Activated T-cell treated with anti-CD3 and anti-CD28 coated beads for 1 hour (primary cell): ENCODE results near the gene LTBR.
"Not testable (repeated sequence)": the region's sequence is repeated elsewhere in the genome, so short reads cannot be mapped to it uniquely, and the experiment has no call there.

Experiments used
- DNase-seq: peaks from one replicate; pipeline ENCODE4 v3.0.0-alpha.2; 2020; ENCODE audit warnings: low read depth

The LTBR gene

DNA sequence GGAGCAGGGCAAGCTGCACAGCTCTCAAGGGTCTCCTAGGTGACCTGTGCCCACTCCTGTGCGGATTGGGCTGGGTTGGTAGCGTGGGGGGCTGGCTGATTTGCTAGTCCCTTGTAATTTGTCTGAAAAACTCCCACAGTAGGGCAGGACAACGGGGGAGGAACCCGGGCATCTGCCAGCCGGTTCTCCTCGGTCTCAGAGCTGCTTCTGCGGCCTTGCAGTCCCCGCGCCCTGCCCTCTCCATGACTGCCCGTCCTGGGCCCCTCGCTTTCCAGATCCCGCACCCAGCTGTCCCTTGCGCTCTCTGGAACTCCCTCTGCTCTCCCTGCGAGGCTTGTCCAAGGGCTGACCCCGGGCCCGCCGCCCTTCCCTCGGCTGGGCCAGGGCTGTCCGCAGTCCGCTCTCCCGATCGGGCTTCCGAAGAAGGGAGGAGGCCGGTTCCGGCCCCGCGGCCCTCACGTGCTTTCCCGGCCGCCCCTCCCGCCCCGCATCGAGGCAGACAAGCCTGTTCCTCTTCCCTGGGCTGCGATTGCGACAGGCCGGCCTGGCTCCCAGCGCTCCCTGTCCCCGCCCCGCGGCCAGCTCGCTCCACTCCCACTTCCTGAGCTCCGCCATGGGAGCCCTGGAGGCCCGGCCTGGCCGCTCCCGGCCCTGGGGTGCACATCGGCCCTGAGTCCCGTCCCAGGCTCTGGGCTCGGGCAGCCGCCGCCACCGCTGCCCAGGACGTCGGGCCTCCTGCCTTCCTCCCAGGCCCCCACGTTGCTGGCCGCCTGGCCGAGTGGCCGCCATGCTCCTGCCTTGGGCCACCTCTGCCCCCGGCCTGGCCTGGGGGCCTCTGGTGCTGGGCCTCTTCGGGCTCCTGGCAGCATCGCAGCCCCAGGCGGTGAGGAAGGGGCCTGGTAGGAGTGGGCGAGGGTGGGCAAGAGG, at the start of gene LTBR:
LTBR (plus strand) TSS at position 591 of the 927 bp plus-strand sequence; CDS start at position 788, 197 bp downstream.
- DNase-seq = no peak

DNA sequence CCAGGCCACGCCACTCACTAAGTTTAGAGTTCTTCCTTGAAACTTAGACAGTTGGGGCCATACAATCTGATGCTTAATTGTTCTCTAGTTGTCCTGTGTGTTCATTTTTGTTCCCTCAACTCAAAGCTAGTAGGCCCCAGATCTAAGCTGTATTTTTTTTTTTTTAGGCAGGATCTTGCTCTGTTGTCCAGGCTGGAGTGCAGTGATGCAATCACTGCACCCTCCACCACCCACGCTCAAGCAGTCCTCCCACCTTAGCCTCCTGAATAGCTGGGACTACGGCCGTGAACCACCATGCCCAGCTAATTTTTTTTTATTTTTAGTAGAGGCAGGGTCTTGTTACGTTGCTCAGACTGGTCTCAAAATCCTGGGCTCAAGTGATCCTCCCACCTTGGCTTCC, 49.6 kb upstream of the LTBR start:
- DNase-seq = no peak

DNA sequence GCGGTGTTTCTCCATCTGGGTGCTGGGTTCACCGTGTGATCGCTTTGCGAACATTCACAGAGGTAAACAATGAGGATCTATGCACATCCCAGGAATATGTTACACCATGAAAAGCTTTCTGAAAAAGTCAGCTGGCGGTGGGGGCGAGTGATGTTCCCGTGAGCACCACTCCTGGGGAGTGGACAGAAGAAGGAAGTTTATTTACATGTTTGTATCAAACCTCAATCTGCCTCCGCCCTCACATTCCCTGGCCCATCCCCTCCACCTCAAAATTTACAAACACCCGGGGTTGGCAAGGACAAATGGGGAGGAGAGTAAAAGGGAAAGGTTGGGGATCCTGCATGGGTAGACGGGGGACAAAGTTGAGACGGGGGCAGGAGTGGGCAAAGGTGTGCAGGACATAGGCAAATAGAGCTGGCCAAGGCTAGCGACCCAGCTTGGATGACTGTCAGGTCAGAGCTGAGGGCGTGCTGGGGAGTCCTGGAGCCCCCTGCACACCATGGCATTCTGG, 49.0 kb upstream of the LTBR start:
- no peak for DNase-seq

DNA sequence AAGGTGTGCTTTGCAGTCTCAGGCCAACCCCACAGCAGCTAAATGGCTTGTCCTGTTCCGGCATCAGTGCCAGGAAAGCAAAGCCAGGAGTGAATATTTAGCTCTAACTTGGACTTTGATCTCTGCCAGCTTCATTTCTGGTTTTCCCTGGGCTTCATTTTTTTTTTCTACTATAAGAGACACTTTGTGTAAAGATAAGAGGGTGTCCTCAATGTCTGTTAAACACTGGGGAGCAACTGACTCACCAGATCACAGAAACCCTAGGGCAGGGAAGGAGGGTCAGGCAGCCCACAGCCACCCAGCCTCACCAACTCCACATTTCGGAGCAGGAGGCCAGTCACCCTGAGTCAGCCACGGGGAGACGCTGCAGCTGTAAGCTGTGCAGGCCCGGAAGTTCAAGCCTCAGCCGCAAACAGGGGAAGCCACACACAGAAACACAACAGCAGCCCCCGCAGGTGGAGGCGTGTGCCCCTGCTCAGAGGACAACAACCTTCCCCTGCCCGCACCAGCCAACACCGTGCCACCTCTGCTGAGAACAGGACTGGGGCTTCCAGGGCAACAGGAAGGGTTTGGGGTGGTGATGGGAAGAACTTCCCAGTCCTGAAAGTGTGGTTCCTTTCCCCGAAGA, 48.4 kb upstream of the LTBR start:
- DNase-seq = peak; percentile 73

DNA sequence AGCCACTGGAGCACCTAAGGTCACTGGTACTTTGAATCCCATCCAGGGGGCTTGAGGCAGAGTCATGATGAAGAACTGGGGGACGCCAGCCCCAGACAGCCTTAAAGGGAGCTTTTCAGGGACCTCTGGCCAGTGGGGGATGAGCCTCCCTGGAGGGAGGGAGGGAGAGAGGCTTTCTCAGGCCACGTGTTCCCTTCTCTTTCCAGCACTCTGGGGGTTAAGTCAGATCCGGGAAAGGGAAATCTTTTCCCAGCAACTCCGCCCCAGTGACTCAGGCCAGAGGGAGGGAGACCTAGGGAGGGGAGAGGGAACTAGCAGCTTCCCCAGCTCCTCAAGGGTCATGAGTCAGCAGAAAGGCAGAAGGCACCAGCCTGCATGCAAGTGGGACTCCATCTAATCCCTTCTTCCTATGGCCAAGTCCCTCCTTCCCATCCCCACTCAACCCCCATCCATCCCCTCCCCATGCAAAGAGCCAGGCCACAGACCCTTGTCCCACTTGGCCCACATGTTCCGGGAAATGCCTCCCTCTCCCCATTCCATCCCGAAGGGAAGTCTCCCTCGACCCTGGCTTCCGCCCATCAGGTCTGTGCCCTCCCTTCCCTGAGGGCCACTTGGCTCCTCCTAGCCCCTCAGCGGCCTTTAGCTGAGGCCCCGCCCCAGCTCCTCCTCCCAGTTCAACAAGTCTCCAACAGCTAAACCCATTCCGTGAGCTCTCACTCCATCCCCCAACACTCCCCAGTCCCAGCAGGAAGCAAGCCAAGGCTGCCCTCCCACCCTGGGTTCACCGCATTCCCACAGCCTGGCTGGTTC, 47.7 kb upstream of the LTBR start:
- DNase-seq = no peak

DNA sequence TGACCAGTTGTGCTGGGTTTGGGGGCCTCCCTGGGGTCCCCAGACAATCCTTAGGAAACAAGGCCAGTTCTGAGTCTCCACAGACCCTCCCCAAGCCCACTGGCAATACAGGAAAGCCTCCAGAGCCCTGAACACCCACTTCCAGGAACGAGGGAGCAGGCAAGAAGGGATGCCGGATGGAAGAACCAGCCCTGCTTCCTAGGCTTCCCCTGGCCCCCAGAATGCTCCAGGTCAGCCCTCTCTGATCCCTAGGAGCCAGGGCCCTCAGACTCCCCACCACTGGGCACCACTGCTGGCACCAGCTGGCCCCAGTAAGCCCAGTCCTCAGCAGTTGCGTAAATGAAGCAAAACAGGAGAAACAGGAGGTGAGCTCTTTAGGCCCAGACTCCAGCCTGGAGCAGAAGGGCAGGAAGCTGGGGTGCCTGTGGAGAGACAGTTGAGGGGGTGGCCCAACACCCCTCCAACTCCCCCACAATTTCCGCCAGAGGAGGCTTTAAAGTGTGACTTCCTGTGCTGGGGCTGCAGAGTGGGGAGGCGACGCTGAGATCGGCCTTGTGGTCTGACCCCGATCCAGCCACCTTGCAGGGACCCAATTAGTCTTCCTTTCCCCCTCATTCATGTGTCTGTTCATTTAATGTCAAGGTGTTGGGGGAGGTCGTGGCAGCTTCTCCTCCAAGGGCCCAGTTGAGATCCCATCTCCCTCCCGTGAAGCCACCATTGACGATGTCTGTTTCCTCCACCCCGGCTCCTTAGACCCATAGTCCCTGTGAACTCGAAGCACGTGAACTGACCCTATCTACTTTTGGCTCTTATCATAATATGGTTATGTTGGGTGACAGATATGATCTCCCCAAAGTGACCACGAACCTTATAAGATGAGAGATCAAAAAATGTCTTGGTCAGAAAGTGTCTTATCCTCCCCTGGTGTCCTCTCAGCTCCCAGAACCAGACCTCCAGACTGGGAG, 46.8 kb upstream of the LTBR start:
- peak; percentile 46 for DNase-seq

DNA sequence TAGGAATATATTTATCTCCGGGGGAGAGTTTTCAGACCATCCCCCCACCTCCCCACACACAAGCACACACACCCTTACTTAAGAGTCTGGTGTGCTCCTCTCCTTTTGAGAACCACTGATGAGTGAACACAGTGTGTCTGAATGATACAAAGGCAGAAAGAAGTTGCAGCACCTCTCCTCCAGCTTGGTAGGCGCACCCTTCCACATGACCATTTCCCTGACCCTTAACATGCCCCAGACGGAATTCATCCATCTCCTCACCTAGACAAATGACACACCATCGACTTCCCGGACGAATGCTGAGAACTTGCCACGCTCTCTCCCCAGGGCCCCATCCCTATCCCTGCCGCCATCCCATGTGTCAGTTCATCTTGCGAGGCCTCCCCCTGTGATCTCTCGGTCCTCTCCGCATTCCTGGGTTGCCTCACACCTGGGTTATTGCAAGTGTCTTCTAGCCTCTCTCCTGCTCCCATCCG, 46.0 kb upstream of the LTBR start:
- no peak for DNase-seq

DNA sequence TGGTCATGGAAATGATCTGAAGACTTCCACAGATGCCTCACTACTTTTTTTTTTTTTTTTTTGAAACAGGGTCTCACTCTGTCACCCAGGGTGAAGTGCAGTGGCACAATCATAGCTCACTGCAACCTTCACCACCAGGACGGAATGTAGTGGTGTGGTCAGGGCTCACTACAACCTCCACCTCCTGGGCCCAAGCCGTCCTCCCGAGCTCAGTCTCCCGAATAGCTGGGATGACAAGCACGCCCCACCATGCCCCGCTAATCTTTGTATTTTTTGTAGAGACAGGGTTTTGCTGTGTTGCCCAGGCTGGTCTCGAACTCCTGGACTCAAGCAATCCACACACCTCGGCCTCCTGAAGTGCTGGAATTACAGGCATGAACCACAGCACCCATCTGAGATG, 45.4 kb upstream of the LTBR start:
- not testable (repeated sequence) for DNase-seq

DNA sequence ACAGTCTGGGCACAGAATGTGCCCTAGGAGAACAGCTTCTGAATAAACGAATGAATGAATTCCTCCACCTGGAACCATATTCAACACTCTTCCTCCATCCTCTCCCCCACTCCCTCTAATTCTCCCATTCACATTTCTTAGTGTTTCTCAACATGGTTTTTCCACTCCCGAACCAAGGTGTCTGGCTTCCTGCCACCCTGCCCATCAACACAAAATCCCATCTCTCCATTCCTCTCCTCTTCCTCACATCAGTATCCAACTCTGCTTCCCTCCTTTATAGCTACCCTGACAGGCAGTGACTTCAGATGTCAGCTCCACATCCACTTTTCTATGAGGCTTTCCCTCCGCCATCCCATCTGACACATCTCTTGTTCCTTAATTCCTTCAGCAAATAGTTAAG, 45.0 kb upstream of the LTBR start:
- no peak for DNase-seq

DNA sequence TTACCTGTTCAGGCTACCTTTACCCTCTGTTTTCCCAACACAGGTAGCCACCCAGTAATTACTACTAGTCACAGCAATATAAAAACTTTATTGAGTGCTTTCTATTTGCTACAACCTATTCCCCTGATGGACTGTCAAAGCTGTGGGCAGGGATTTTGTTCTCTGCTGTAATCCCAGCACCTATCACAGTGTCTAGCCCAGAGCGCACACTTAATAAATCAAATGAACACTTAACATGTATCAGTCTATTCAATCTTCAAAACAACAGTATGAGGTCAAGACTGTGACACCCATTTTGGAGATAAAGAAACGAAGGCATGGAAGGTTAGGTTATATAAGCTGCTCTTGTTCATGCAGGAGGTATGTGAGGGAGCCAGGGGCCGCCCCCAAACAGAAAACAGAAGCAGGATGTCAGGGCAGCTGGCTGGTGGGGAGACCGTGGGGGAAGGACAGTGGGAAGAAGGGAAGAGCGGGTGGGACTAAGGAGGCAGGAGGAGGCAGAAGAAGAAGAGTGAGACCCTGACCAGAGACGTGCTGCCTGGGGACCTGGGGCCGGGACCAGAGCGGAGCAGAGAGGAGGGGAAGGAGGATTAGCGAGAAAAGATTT, 43.8 kb upstream of the LTBR start:
- DNase-seq = no peak

DNA sequence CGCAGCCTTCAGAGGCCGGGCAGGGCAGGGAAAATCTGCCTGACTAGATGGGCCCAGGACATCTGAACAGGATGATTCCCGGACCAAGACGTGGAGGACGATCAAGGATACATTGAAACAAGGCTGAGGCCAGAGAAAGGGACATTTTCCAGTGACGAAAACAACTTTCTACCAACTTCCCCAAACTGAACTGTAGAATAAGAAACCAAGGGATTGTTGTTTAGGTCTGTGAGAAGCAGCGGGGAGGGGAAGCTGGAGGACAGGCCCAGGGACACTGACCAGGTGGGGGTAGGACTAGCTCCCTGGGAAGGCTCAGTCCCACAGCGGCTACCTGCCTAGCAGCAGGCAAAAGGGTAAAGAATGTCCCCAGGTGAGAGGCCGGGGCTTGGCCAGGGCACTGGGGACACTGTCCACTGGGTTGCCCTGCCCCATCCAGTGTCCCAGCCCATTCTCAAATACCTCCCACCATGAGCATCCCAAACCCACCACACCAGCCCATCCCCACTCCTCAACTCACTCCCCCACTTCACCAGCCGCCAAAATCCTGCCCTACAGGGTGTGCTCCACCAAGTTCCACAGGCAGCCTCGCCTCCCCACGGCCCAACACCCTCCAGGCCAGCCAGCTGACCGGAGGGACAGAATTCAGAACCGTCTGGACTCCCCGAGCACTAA, 43.1 kb upstream of the LTBR start:
- no peak for DNase-seq

DNA sequence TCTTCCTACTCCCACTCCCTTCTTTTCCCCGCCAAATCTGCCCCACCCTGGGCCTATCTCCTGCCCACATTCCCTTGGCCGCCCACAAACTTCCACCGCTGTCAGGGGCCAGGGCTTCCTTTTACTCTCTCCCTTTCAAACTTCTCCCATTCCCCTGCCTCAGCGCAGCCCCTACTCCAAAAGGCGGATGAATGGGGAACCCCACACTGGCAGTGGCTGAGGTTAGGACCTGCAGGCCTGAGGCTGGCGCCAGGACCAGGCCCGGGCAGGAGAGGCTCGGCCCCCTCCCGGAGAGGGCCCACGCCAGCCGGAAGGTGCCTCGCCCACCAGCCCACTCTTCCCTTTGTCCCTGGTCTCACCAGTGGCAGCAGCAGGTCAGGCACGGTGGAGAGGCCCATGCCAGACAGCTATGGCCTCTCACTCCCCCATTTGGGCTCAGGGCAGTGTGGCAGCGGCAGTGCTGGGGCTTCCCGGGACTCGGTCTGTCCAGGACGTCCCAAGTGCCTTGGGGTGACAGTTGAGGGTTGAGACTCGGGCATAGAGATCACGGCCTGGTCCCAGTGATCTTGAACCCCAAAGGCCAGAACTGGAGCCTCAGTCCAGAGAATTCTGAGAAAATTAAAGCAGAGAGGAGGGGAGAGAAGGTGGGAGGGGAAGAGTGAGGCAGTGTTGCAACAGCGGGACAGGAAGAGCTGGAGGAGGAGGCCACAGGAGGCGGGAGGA, 42.4 kb upstream of the LTBR start, which contains the start of gene TNFRSF1A:
TNFRSF1A (minus strand) TSS at position 660 of the 723 bp plus-strand sequence; CDS start at position 398, 262 bp downstream.
- no peak for DNase-seq

DNA sequence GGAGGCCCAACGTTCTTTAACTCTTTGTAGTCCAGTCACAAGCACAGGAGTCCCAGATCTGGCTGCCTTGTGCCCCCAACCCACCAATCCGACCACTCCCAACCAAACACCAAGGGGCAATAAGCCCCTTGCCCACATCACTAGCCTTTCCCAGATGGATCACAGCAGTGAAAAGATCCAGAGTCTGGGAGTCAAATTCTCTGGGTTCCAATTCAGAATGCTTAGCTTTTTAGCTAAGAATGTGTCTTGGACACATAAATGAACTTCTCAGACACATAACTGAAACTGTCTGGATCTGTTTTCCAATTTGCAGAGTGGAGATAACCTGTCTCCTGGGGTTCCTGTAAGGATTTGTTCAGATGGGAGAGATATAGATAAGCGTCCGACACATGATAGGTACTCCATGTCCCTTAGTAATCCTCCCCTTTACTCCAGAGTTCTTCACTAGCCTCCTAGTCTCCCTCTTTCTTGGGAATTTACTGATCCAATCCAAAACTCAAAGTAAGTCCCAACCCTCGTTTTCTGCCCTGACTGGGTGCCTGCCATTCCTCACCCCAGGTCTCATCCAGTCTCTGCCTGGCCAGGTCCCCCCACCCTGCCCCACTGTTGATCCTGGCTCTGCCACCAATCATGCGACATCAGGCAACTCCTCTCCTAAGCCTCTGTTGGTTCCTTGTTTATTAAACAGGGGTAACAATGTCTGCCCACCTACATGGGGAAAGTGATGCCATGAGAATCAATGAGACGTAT, 41.6 kb upstream of the LTBR start:
- no peak for DNase-seq

DNA sequence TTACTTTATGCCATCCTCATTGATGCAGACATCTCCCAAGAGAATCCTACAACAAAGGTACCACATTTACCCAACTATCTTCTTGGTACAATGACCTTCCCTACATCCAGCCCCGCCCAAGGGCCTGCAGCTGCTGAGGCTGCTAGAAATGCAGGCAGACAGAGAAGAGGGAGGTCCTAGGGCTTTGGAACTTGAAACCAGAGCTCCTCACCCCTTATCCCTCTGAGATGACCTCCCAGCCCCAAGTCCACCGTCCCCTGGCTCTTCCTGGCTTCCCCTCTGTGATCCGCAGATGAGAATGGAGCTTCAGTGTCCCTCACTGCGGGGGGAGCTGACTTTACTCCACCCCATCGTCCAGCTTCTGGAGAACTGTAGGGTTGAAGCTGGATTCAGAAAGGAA, 40.4 kb upstream of the LTBR start:
- no peak for DNase-seq

DNA sequence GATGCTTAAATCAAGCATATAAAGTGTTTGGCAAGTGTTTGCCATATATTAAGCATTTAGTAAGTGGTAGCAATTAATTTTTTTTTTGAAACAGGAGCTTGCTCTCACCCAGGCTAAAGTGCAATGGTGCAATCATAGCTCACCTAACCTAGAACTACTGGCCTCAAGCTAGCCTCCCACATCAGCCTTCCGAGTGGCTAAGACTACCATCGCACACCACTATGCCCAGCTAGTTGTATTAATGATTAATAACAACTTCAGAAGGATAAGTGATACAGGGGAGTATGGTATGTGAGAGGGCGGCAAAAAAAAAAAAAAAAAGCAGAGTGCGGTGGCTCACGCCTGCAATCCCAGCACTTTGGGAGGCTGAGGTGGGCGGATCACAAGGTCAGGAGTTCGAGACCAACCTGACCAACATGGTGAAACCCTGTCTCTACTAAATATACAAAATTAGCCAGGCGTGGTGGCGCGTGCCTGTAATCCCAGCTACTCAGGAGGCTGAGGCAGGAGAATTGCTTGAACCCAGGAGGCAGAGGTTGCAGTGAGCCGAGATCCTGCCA, 39.8 kb upstream of the LTBR start:
- DNase-seq = not testable (repeated sequence)

DNA sequence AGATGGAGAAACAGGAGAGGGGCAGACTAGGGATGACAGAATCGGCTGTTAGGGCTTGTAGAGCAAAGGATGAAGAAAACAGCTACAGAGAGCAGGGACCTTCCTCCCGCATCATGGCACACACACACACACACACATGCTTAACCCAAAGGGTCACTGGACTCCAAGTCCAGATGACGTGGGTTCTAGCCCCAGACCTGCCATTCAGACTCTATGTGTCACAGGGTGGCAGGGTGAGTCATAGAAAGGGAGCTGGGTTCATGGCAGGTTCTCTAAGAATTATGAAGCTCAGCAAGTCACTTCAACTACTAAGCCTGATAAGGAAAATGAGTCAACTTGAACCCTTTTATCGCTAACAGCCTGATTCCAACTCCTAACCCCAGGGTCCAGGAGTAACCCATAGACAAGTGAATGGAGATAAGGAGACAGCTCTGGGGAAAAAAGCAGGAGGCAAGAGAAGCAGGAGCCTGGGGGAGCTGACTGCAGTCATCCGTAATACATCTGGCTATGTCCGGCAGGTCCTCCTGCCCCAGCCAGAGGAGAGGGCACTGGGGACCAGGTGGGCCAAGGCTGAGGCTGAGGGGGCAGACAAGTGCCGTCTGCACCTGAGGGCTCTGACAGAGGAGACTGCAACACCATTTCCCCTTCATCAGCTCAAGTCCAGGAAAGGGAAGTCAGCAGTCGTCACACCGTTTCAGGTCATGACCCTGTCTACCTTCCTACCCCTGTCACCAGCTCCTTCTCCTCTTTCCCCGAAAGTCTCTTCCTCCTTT, 38.5 kb upstream of the LTBR start:
- no peak for DNase-seq

DNA sequence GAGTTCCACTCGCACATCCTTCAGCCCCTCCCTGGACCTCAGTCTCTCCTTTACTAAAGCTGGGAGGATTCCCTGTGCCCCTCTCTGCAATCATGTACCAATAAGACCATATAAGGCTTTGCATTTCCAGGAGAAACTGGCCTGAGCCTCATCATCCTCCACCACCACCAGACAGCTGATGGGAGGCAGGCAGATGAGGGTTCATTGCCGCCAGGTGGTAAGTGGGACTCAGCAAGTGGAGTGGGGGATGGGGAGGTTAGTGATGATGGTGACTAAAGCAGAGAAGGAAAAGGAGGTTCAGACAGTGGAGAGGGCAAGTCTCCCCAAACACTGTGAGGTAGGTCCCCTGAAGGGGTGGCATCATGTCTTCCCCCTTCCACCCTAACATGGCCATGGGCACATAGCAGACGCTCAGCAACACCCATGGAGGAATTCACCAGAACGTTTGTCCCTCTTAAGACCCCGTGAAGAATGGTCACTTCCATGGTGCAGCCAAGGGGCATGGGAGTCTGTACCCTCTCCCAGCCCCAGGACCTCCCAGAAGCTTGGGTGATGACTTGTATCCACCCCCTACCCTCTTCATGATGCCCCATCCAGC, 37.6 kb upstream of the LTBR start:
- DNase-seq = no peak
